A673 (cell line): ENCODE results near the gene PRKG1. TPM values are rescaled to one million over a fixed set of nuclear protein-coding genes. Genes with fewer than 3 reads are reported as not detected.

Experiments used
- BruUV-seq: library from RNA; stranded (reverse); fragments of 400-500 nt; replicated peaks from 2 replicates; lab custom pipeline; 2021; lab: Mats Ljungman, UMichigan
- CTCF ChIA-PET: fragments of 300-600 bp; sonication (Branson Sonifier 250); formaldehyde crosslinking; loops from one replicate; lab custom pipeline; 2022; ENCODE audit warnings: antibody characterized with exemption; lab: Charles Lee
- POLR2A ChIA-PET: fragments of 300-600 bp; sonication (Branson Sonifier 250); formaldehyde crosslinking; loops from one replicate; lab custom pipeline; 2022; ENCODE audit warnings: antibody characterized with exemption; ENCODE audit not compliant: low non-redundant PET; lab: Charles Lee
- DNase-seq: peaks from one replicate; pipeline ENCODE4 v3.0.0-alpha.2; 2015; ENCODE audit warnings: low spot score
- H3K27ac ChIP-seq: fragments of 200-600 bp; sonication (generic); 2 replicates; pipeline ENCODE4 v1.5.1; 2016; ENCODE audit warnings: mixed run types, low read depth, mild to moderate bottlenecking, mixed read lengths, antibody characterized with exemption, low read length; ENCODE audit not compliant: poor library complexity, severe bottlenecking
- H3K27me3 ChIP-seq: fragments of 200-600 bp; sonication (generic); replicated peaks from 2 replicates; pipeline ENCODE4 v1.6.1; 2017; ENCODE audit warnings: mixed run types, low read depth, mild to moderate bottlenecking, mixed read lengths, antibody characterized with exemption, low read length; ENCODE audit not compliant: insufficient read depth, poor library complexity
- H3K36me3 ChIP-seq: fragments of 200-600 bp; sonication (generic); 2 replicates; pipeline ENCODE4 v1.6.1; 2016; ENCODE audit warnings: mixed run types, mild to moderate bottlenecking, mixed read lengths, antibody characterized with exemption, low read length; ENCODE audit not compliant: insufficient read depth, poor library complexity, severe bottlenecking
- H3K4me1 ChIP-seq: fragments of 200-600 bp; sonication (generic); 2 replicates; pipeline ENCODE4 v1.6.1; 2017; ENCODE audit warnings: mixed run types, mild to moderate bottlenecking, mixed read lengths, antibody characterized with exemption, low read length; ENCODE audit not compliant: insufficient read depth, poor library complexity, severe bottlenecking
- H3K4me3 ChIP-seq: fragments of 200-600 bp; sonication (generic); 2 replicates; pipeline ENCODE4 v1.5.1; 2016; ENCODE audit warnings: low read depth, mixed run types, mild to moderate bottlenecking, mixed read lengths, low read length; ENCODE audit not compliant: poor library complexity, severe bottlenecking
- H3K9me3 ChIP-seq: fragments of 200-600 bp; sonication (generic); 2 replicates; pipeline ENCODE4 v1.6.1; 2016; ENCODE audit warnings: mixed run types, low read depth, mild to moderate bottlenecking, mixed read lengths, antibody characterized with exemption, low read length; ENCODE audit not compliant: poor library complexity, severe bottlenecking
- CTCF ChIP-seq: fragments of 300-800, 200-600 bp; sonication (generic); conservative IDR thresholded peaks from 2 replicates; pipeline ENCODE4 v1.5.1; 2017; ENCODE audit warnings: low read depth, mild to moderate bottlenecking, antibody characterized with exemption, low read length, moderate library complexity, mixed read lengths
- EZH2 ChIP-seq: fragments of 200-600 bp; sonication (generic); IDR thresholded peaks from 2 replicates; pipeline ENCODE4 v1.6.1; 2017; ENCODE audit warnings: borderline replicate concordance, low read depth, mild to moderate bottlenecking, mixed read lengths, antibody characterized with exemption, low read length; ENCODE audit not compliant: poor library complexity, severe bottlenecking
- intact Hi-C: fragments of 100-400 bp; cut with micrococcal nuclease; formaldehyde crosslinking; loops from one replicate; pipeline ENCODE4 v1.10.0; 2022; ENCODE audit not compliant: unreplicated experiment
- total RNA-seq: library from RNA; stranded (reverse); gene quantifications from 2 replicates; pipeline ENCODE4 v1.2.3, GENCODE V29; 2021

PRKG1 gene
- total RNA-seq, 1 experiment from 2014 or later, result 0.58 TPM

GRCh38 chr10:51862149-51862548, 787.9 kb downstream of the PRKG1 start:
- TF ChIP-seq CTCF, result no peak
- TF ChIP-seq EZH2, result no peak
- no TSS peak for BruUV-seq
- H3K27ac ChIP-seq, result no peak overlapping the region
- no peaks in the 10 kb centered on the region for H3K9me3 ChIP-seq
- H3K36me3 ChIP-seq, result no peaks in the 10 kb centered on the region
- H3K4me1 ChIP-seq, result no peaks in the 10 kb centered on the region
- intact Hi-C loops, result no loop called here
- ChIA-PET POLR2A (no interaction called here), CTCF (no interaction called here)
- H3K4me3 ChIP-seq, result no peak overlapping the region
- no peaks in the 10 kb centered on the region for H3K27me3 ChIP-seq
- no peak for DNase-seq

- Histone ChIP-seq H3K4me3 (no peak overlapping the region), H3K4me1 (no peaks in the 10 kb centered on the region), H3K36me3 (no peaks in the 10 kb centered on the region), H3K9me3 (no peaks in the 10 kb centered on the region), H3K27me3 (no peaks in the 10 kb centered on the region), H3K27ac (no peak overlapping the region)
- no peak for TF ChIP-seq EZH2
- TF ChIP-seq CTCF, result no peak
- no peak for DNase-seq
- ChIA-PET POLR2A (no interaction called here), CTCF (no interaction called here)
- no TSS peak for BruUV-seq
- intact Hi-C loops, result no loop called here
These were observed 793.7 kb downstream of the PRKG1 start for GRCh38 chr10:51867956-51868355.

- intact Hi-C loops, result no loop called here
- ChIA-PET POLR2A (no interaction called here), CTCF (no interaction called here)
- DNase-seq, result no peak
- no peaks in the 10 kb centered on the region for H3K36me3 ChIP-seq
- BruUV-seq, result no TSS peak
- no peak overlapping the region for H3K27ac ChIP-seq
- TF ChIP-seq EZH2, result no peak
- no peak for TF ChIP-seq CTCF
- H3K27me3 ChIP-seq, result no peaks in the 10 kb centered on the region
- no peaks in the 10 kb centered on the region for H3K4me1 ChIP-seq
- H3K4me3 ChIP-seq, result no peak overlapping the region
- H3K9me3 ChIP-seq, result no peaks in the 10 kb centered on the region
These were observed 799.8 kb downstream of the PRKG1 start for GRCh38 chr10:51874131-51874530.
